Neuron (in vitro differentiated cells): ENCODE data around the gene ZNF526.
"Not testable (repeated sequence)": the region's sequence is repeated elsewhere in the genome, so short reads cannot be mapped to it uniquely, and the experiment has no call there.

ENCODE experiments used
- H2AFZ ChIP-seq: one replicate; pipeline ENCODE4 v1.6.1; 2013; ENCODE audit warnings: low read depth, mild to moderate bottlenecking, inconsistent platforms, low read length, moderate library complexity
- H3K27me3 ChIP-seq: one replicate; pipeline ENCODE4 v1.6.1; 2013; ENCODE audit warnings: low read length; ENCODE audit not compliant: insufficient read depth
- H3K36me3 ChIP-seq: one replicate; pipeline ENCODE4 v1.6.1; 2013; ENCODE audit warnings: low read length; ENCODE audit not compliant: insufficient read depth
- H3K4me1 ChIP-seq: one replicate; pipeline ENCODE4 v1.6.1; 2013; ENCODE audit warnings: low read length; ENCODE audit not compliant: insufficient read depth
- H3K4me3 ChIP-seq: 2 replicates; pipeline ENCODE4 v1.5.1; 2013; ENCODE audit warnings: mild to moderate bottlenecking, low read length, moderate library complexity
- H3K9me3 ChIP-seq: one replicate; pipeline ENCODE4 v1.6.1; 2013; ENCODE audit warnings: low read length

ZNF526 gene

DNA sequence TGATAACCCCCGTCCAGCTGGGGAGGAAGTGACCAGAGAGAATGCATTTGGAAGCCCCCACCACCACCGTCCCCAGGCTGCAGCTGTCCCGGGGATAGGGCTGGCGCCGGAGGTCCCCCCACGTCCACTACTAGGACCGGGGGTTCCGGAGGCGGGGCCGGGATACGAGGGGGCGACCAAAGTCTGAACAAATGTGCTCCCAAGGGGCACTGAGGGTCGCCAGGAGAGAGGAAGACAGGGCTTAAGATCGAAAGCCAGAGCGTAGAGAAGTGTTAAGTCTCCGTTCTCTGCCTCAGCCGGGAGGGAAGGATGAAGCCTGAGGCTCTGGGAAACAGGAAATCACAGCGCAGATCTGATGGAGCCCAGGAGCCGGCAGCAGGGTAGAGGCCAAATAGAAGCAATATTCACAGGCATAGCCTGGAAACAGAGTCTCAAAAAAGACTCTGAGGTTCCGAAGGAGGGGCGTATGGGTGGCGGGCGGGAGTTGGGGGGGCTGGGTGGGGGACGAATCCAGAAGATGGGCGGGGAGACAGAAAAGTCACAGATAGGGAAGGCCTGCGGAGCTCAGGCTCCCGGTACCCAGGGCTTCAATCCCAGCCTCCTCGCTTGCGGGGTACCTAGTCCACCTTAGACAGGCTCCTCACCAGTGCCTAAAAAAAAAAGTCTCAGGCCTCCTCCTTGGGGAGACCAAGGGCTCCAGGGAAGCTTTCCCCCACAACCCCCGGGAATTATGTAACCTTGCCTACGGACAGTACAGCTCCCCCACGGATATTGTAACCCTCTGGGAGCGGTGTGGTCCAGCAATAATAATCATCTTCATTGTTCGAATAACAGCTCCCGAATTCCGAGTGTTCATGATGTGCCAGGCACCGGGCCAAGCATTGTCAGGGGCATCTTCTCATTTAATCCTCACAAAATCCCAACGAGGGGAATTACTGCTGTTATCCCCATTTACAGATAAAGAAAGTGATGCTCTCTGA lies 35.9 kb downstream of the ZNF526 start:
- H3K4me3 ChIP-seq: peak overlapping the region; percentile 98
- no peaks in the 10 kb centered on the region for H3K36me3 ChIP-seq
- H3K9me3 ChIP-seq: no peaks in the 10 kb centered on the region
- peak overlapping the region; percentile 71 for H2AFZ ChIP-seq
- H3K4me1 ChIP-seq: peaks cover 32% of the 10 kb centered on the region
- H3K27me3 ChIP-seq: no peaks in the 10 kb centered on the region

DNA sequence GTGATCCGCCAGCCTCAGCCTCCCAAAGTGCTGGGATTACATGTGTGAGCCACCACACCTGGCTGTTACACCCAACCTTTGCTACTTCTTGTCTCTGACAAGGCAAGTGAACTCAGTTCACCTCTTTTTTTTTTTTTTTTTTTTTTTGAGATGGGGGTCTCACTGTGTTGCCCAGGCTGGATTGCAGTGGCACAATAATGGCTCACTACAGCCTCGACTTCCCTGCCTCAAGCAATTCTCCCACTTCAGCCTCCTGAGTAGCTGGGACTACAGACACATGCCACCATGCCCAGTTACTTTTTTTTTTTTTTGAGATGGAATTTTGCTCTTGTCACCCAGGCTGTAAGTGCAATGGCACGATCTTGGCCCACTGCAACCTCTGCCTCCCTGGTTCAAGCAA lies 37.7 kb downstream of the ZNF526 start:
- H2AFZ ChIP-seq, H3K4me3 ChIP-seq, H3K9me3 ChIP-seq, H3K27me3 ChIP-seq, H3K36me3 ChIP-seq: not testable (repeated sequence)
- H3K4me1 ChIP-seq: peaks cover 18% of the 10 kb centered on the region

DNA sequence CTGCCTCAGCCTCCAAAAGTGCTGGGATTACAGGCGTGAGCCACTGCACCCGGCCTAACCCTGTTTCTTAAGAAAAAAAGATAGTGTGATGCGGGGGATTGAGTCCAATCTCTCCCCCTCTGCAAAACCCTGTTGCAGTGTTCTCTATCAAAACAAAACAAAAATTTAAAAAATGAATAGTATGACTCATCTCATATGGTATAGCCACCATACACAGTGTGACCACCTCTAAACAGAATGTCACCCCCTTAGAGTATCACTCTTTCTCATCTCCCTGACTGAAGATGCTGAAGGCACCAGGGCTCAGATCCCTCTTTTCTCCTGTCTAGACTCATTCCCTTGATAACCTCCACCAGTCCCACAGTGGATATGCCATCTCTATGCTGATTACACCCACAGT lies 41.7 kb downstream of the ZNF526 start:
- no peaks in the 10 kb centered on the region for H3K27me3 ChIP-seq
- H3K4me1 ChIP-seq: peaks cover under 1% of the 10 kb centered on the region
- no peak overlapping the region for H3K4me3 ChIP-seq
- no peaks in the 10 kb centered on the region for H3K9me3 ChIP-seq
- no peaks in the 10 kb centered on the region for H3K36me3 ChIP-seq
- no peak overlapping the region for H2AFZ ChIP-seq

DNA sequence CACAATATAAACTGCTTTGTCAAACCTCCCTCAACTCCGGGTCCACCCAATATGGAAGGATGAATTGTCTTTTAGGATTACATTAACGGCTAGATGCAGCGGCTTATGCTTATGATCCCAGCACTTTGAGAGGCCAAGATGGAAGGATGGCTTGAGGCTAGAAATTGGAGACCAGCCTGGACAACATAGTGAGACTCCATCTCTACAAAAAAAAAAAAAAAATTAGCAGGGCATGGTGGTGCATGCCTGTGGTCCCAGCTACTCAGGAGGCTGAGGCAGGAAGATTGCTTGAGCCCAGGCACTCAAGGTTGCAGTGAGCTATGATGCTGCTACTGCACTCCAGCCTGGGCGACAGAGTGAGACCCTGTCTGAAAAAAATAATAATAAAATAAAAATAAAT lies 46.0 kb downstream of the ZNF526 start:
- H3K4me1 ChIP-seq: peaks cover 22% of the 10 kb centered on the region
- H3K9me3 ChIP-seq, H3K4me3 ChIP-seq, H3K36me3 ChIP-seq, H2AFZ ChIP-seq, H3K27me3 ChIP-seq: not testable (repeated sequence)

DNA sequence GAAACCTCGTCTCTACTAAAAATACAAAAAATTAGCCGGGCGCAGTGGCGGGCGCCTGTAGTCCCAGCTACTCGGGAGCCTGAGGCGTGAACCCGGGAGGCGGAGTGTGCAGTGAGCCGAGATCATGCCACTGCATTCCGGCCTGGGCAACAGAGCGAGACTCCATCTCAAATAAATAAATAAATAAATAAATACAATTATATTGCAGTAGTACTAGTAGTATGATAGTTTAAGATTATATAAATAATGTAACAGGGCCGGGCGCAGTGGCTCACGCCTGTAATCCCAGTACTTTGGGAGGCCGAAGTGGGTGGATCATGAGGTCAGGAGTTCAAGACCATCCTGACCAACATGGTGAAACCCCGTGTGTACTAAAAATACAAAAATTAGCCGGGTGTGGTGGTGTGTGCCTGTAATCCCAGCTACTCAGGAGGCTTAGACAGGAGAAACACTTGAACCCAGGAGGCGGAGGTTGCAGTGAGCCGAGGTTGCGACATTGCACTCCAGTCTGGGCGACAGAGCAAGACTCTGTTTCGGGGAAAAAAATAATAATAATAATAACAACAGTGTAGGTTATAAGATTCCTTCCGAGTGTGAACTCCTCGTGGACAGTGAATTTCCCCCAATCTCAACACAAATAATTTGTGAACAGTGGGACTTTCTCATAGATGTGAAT lies 47.0 kb downstream of the ZNF526 start:
- peak overlapping the region; percentile 83 for H2AFZ ChIP-seq
- not testable (repeated sequence) for H3K36me3 ChIP-seq, H3K9me3 ChIP-seq, H3K27me3 ChIP-seq
- peaks cover 23% of the 10 kb centered on the region for H3K4me1 ChIP-seq
- H3K4me3 ChIP-seq: peak overlapping the region; percentile 69

DNA sequence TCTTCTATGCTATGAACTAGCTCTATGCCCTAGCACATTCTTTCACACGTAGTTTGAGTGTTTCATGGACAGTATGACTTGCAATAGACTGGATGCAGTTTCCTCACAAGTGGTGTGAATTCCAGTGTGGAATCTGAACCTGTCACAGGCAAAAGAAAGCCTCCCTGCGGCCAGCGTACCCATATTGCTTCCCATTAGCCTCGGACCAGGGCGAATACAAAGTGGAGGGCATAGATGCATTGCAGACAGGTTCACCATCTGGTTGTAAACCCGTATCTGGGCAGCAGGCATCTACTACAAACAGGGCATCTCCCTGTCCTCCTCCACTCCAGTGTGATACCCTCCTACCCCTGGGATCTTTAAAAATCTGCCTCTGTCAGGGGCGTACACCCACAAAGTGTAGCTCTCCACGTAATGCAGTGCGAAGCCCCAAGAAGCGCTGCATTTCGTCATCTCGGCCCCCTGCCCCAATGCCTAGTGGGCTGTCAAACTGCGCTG lies 47.6 kb downstream of the ZNF526 start:
- H3K27me3 ChIP-seq: no peaks in the 10 kb centered on the region
- H3K9me3 ChIP-seq: no peaks in the 10 kb centered on the region
- peak overlapping the region; percentile 69 for H3K4me3 ChIP-seq
- peaks cover under 1% of the 10 kb centered on the region for H3K36me3 ChIP-seq
- H3K4me1 ChIP-seq: peaks cover 23% of the 10 kb centered on the region
- H2AFZ ChIP-seq: peak overlapping the region; percentile 83

DNA sequence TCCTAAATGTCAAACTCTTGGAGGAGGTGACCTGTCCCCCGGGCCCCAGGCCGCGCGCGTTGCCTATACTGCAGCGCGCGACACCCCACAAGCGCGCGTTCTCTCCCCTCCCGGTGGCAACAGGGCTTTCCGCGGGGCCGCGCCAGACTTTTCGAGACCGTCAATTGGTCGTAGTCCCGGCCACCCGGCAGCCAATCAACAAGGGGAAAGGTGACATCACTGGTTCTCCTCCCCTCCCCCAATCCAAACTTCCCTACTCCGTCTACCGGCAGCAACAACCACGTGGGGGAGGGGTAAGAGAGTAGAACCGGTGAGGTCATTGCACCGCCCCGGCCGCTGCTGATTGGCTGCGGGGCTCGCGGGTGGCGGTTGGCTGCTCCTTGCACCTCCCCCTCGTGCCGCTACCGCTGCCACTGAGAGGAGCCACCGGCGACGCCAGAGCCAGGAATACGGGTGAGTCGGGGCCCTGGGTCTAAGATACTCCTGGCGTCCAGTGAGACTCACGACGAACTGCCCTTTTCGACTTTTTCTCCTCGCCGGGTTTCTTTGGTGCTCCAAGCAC lies 48.1 kb downstream of the ZNF526 start:
- H2AFZ ChIP-seq: peak overlapping the region; percentile 83
- H3K27me3 ChIP-seq: no peaks in the 10 kb centered on the region
- H3K9me3 ChIP-seq: no peaks in the 10 kb centered on the region
- peaks cover 6% of the 10 kb centered on the region for H3K36me3 ChIP-seq
- H3K4me1 ChIP-seq: peaks cover 23% of the 10 kb centered on the region
- peak overlapping the region; percentile 69 for H3K4me3 ChIP-seq

DNA sequence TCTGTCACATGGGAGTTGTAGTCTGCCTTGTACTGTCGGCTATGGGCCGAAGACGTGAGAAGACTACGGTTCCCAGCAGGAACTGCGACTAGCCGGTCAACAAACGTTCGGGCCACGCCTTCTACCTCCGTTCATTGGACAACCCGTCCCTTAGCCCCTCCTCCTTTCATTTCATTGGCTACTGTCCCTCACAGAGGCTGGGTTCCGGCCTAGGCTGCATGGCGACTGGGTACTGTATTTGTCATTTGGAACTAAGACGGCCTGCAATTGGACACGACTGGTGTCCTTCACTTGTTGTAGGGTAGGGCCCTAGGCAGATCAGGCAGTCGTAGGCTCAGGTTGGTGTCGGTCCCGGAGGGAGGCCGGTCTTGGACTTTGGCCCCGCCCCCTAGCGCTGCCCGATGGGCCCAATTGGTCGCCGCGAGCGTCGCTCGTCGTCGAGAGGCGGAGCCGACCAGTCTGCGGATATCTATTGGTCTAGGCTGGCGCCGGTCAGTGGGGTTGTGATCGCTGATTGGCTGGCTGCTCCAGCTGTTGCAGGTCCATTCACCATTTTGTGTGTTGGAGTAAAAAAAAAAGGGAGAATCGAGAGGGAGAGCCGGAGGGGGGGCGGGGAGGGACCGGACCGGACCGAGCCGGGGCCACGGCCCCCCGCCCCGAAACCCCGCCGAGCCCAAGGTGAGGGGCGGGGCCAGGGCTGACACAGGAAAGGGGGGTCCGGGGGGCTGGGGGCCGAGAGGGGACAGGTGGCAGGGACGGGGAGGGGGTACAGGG lies 48.8 kb downstream of the ZNF526 start, which contains the start of gene CIC:
CIC (plus strand) TSS at position 549 of the 774 bp plus-strand sequence. CDS start 2,532 bp downstream, outside the sequence.
- H2AFZ ChIP-seq: peak within 1 kb of the TSS; percentile 83
- peaks cover 23% of the 10 kb centered on the region for H3K4me1 ChIP-seq
- H3K4me3 ChIP-seq: peak within 1 kb of the TSS; percentile 69
- H3K9me3 ChIP-seq: no peaks in the 10 kb centered on the region
- peaks cover 12% of the 10 kb centered on the region for H3K36me3 ChIP-seq
- H3K27me3 ChIP-seq: no peaks in the 10 kb centered on the region

DNA sequence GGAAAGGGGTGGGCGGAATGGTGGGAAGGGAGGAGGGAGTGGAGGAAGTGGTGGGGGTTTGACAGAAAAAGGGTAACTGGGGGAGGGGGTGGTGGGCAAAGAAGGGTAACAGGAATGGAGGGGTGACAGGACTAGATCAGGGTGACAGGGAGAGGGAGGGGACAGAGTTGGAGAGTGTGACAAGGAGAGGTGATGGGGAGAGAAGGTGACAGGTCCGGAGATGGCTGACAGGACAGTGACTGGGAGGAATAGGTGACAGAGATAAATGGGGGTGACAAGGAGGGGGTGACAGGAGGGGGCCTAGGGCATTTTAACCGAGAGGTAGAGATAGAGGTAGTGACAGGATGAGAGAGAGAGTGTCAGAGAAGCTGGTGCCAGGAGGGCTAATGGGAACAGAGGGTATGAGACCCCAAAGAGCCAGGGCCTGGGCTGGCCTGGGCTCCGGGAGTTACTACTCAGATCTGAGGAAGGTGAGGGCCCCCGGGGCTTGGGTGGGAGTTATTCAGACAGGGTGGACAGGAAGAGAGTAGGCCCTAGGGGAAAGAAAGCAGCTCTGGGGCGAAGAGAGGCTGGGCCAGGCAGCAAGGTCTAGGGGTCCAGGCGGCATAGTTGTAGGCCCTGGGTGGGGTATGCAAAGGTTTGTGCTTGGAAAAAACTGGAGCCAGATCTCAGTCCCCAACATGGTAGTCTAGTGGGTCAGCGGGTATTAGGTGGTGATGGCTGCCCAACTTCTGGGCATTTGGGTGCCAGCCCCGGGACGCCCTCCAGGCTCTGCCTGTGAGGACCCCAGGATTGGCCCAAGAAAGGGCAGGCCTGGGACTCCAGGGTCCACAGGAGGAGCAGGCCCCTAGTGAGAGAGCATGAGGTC lies 49.6 kb downstream of the ZNF526 start:
- peak overlapping the region; percentile 69 for H3K4me3 ChIP-seq
- H3K36me3 ChIP-seq: peaks cover 20% of the 10 kb centered on the region
- H3K9me3 ChIP-seq: no peaks in the 10 kb centered on the region

DNA sequence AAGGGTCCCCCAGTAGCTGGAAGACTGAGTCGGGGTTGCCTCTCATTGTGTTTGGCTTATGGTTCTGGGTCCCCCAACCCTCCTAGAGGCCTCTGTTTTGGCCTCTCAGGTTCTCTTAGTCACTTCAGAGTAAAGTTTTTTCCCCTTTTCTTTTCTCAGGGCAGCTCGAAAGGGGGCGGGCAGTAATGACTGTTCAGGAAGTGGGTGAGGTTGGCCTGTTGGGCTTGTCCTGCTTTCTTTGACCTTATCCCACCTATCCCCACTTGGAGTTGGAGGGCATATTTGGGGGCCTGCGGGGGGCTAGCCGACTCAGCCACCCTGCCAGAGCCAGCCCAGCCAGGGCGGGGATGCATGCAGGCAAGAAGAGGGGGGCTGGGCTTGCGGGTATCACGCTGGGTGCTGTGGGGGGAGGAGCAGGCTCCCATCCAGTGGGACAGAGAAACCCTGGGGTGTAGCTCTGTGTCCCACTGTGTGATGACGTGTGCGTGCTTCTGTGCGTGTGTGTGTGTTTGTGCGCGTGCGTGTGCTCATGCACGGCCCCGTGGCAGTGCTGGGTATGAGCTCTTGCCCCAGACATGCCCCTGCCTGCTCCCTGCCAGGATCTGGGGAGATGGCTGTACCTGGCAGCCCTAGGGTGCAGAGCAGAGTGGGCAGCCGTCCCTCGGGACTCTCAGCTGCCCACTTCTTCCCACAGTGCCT lies 50.4 kb downstream of the ZNF526 start:
- peak overlapping the region; percentile 69 for H3K4me3 ChIP-seq
- no peaks in the 10 kb centered on the region for H3K9me3 ChIP-seq
- peaks cover 23% of the 10 kb centered on the region for H3K4me1 ChIP-seq
- no peak overlapping the region for H2AFZ ChIP-seq
- H3K27me3 ChIP-seq: no peaks in the 10 kb centered on the region
- H3K36me3 ChIP-seq: peaks cover 26% of the 10 kb centered on the region

More for the DNA sequence above, 49.6 kb downstream of the ZNF526 start:
- H3K27me3 ChIP-seq: no peaks in the 10 kb centered on the region
- no peak overlapping the region for H2AFZ ChIP-seq
- H3K4me1 ChIP-seq: peaks cover 23% of the 10 kb centered on the region

DNA sequence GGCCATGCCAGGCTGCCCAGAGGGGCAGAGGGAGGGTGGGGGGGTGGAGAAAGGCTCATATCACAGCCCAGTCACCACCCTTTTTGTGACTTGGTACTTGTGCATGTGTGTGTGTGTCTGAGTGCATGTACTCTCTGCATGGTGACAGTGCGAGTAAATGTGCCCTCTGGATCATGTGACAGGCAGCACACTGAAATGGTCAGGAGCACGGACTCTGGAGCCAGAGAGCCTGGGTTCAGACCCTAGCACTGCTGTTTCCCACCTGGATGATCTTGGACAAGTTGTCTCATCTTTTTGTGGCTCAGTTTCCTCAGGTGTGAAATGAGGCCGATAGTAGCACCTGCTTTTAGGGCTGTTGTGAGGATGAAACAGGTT lies 50.9 kb downstream of the ZNF526 start:
- peaks cover 26% of the 10 kb centered on the region for H3K36me3 ChIP-seq
- H3K4me3 ChIP-seq: no peak overlapping the region
- H3K27me3 ChIP-seq: no peaks in the 10 kb centered on the region
- no peaks in the 10 kb centered on the region for H3K9me3 ChIP-seq
- H3K4me1 ChIP-seq: peaks cover 23% of the 10 kb centered on the region
- H2AFZ ChIP-seq: no peak overlapping the region
